Neural cell (in vitro differentiated cells): ENCODE results near the gene HAVCR1.

Experiments used
- POLR2AphosphoS5 ChIP-seq: IDR thresholded peaks from 2 replicates; pipeline ENCODE4 v1.6.1; 2012
- RAD21 ChIP-seq: fragments of 450-650 bp; conservative IDR thresholded peaks from 2 replicates; pipeline ENCODE4 v1.6.1; 2014; ENCODE audit warnings: antibody characterized with exemption, mild to moderate bottlenecking, moderate library complexity
- SMC3 ChIP-seq: fragments of 450-650 bp; conservative IDR thresholded peaks from 2 replicates; pipeline ENCODE4 v1.6.1; 2014; ENCODE audit warnings: antibody characterized with exemption, mild to moderate bottlenecking, moderate library complexity; ENCODE audit not compliant: poor library complexity
- TF ChIP-seq, protein P1 (sequence below): fragments of 450-650 bp; IDR thresholded peaks from 2 replicates; pipeline ENCODE4 v1.5.1; 2014; ENCODE audit warnings: antibody characterized with exemption, mild to moderate bottlenecking, moderate library complexity; ENCODE audit not compliant: poor library complexity, severe bottlenecking

DNA sequence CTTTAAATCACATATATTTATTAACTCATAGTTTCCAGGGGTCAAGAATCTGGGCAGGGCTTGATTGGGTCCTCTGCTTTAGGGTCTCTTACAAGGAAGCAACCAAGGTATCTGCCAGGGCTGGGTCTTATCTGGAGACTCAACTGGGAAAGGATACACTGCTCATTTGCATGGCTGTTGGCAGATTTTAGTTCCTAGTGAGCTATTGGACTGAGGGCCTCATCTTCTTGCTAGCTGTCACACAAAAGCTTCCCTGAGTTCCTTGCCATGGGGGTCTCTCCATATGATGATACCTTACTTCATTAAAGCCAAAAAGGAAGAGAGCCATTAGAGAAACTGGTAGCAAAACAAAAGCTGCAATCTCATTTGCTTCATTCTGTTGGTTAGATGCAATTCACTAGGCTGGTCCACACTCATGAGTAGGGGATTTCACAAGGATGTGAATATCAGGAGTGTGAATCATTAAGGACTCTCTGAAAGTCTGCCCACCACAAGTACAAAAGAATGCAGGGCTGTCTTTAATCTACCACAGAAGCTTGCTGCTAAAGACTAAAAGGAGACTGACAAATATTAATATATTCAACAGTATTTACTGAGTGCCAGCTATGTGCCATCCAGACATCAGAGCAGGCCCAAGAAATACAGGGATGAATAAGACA lies 53.9 kb downstream of the HAVCR1 start:
- TF ChIP-seq POLR2AphosphoS5 (no peak), SMC3 (no peak), RAD21 (no peak)
- TF ChIP-seq, protein P1, sequence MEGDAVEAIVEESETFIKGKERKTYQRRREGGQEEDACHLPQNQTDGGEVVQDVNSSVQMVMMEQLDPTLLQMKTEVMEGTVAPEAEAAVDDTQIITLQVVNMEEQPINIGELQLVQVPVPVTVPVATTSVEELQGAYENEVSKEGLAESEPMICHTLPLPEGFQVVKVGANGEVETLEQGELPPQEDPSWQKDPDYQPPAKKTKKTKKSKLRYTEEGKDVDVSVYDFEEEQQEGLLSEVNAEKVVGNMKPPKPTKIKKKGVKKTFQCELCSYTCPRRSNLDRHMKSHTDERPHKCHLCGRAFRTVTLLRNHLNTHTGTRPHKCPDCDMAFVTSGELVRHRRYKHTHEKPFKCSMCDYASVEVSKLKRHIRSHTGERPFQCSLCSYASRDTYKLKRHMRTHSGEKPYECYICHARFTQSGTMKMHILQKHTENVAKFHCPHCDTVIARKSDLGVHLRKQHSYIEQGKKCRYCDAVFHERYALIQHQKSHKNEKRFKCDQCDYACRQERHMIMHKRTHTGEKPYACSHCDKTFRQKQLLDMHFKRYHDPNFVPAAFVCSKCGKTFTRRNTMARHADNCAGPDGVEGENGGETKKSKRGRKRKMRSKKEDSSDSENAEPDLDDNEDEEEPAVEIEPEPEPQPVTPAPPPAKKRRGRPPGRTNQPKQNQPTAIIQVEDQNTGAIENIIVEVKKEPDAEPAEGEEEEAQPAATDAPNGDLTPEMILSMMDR = no peak
